K562 (cell line): ENCODE results near the gene TP73.

Experiments
- EZH2 ChIP-seq: IDR thresholded peaks from 2 replicates; pipeline ENCODE4 v1.6.1; 2012; ENCODE audit warnings: low read depth, mild to moderate bottlenecking, inconsistent platforms, low read length, borderline replicate concordance
- FOXK2 ChIP-seq, 2 experiments: fragments of 450-650 bp; IDR thresholded peaks in 1 of 2; conservative IDR thresholded peaks in 1 of 2; 2 replicates each; pipeline ENCODE4 v1.6.1; 2016; ENCODE audit warnings: low read depth in 2 of 2, mild to moderate bottlenecking in 1 of 2
- HMG20A ChIP-seq: fragments of 450-650 bp; formaldehyde crosslinking; conservative IDR thresholded peaks from 2 replicates; pipeline ENCODE4 v1.4.0; 2020; ENCODE audit warnings: mild to moderate bottlenecking, mixed read lengths
- KAT8 ChIP-seq: fragments of 450-650 bp; IDR thresholded peaks from 2 replicates; pipeline ENCODE4 v1.6.1; 2016; ENCODE audit warnings: low read depth, mild to moderate bottlenecking
- MTA1 ChIP-seq: fragments of 450-650 bp; IDR thresholded peaks from 2 replicates; pipeline ENCODE4 v1.6.1; 2017; ENCODE audit warnings: borderline replicate concordance
- RFX5 ChIP-seq: IDR thresholded peaks from 2 replicates; pipeline ENCODE4 v1.6.1; 2011; ENCODE audit warnings: low read depth, mild to moderate bottlenecking, improper control_type of control experiment, low read length
- TF ChIP-seq, protein P1 (sequence below), 2 experiments: fragments of 450-650 bp; formaldehyde crosslinking in 1 of 2; IDR thresholded peaks; 2 replicates each; pipeline versions ENCODE4 v1.4.0 to v1.6.1; 2014 to 2020; ENCODE audit warnings: mild to moderate bottlenecking in 2 of 2, borderline replicate concordance in 1 of 2, low read depth in 1 of 2
- TF ChIP-seq, protein P2 (sequence below), 2 experiments: fragments of 450-650 bp; IDR thresholded peaks; 2 replicates each; pipeline ENCODE4 v1.6.1; 2016; ENCODE audit warnings: mild to moderate bottlenecking in 2 of 2, borderline replicate concordance in 1 of 2, low read depth in 1 of 2, moderate library complexity in 1 of 2
- TF ChIP-seq, protein P3 (sequence below): sonication (generic); formaldehyde crosslinking; IDR thresholded peaks from 2 replicates; pipeline ENCODE4 v1.9.0; 2022; ENCODE audit warnings: mild to moderate bottlenecking, missing genetic modification reagents

DNA sequence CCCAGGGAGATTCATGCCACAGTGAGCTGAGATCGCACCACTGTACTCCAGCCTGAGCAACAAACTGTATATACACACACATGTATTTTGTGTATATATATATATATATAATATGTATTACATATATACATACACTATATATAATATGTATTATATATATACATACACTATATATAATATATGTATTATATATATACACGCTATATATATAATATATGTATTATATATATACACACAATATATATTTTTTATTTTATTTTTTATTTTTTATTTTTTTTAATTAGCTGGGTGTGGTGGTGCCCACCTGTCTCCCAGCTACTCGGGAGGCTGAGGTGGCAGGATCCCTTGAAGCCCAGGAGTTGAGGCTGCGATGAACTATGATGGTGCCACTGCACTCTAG is 9.3 kb downstream of the TP73 start:
- TF ChIP-seq, protein P1, sequence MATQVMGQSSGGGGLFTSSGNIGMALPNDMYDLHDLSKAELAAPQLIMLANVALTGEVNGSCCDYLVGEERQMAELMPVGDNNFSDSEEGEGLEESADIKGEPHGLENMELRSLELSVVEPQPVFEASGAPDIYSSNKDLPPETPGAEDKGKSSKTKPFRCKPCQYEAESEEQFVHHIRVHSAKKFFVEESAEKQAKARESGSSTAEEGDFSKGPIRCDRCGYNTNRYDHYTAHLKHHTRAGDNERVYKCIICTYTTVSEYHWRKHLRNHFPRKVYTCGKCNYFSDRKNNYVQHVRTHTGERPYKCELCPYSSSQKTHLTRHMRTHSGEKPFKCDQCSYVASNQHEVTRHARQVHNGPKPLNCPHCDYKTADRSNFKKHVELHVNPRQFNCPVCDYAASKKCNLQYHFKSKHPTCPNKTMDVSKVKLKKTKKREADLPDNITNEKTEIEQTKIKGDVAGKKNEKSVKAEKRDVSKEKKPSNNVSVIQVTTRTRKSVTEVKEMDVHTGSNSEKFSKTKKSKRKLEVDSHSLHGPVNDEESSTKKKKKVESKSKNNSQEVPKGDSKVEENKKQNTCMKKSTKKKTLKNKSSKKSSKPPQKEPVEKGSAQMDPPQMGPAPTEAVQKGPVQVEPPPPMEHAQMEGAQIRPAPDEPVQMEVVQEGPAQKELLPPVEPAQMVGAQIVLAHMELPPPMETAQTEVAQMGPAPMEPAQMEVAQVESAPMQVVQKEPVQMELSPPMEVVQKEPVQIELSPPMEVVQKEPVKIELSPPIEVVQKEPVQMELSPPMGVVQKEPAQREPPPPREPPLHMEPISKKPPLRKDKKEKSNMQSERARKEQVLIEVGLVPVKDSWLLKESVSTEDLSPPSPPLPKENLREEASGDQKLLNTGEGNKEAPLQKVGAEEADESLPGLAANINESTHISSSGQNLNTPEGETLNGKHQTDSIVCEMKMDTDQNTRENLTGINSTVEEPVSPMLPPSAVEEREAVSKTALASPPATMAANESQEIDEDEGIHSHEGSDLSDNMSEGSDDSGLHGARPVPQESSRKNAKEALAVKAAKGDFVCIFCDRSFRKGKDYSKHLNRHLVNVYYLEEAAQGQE (IDR thresholded peaks at IDR 0.05; ENCODE audit: borderline replicate concordance) = no peak
- TF ChIP-seq, protein P1 (CRISPR knock-in tag; IDR thresholded peaks at IDR 0.05; ENCODE audit: low read depth) = no peak
- TF ChIP-seq FOXK2 (conservative IDR thresholded peaks at IDR 0.05 in 1 of 2, IDR thresholded peaks at IDR 0.05 in 1 of 2; ENCODE audit: low read depth in 2 of 2) (no peak), MTA1 (no peak), RFX5 (no peak), KAT8 (no peak), EZH2 (no peak), HMG20A (CRISPR knock-in tag) (no peak)
- TF ChIP-seq, protein P2, sequence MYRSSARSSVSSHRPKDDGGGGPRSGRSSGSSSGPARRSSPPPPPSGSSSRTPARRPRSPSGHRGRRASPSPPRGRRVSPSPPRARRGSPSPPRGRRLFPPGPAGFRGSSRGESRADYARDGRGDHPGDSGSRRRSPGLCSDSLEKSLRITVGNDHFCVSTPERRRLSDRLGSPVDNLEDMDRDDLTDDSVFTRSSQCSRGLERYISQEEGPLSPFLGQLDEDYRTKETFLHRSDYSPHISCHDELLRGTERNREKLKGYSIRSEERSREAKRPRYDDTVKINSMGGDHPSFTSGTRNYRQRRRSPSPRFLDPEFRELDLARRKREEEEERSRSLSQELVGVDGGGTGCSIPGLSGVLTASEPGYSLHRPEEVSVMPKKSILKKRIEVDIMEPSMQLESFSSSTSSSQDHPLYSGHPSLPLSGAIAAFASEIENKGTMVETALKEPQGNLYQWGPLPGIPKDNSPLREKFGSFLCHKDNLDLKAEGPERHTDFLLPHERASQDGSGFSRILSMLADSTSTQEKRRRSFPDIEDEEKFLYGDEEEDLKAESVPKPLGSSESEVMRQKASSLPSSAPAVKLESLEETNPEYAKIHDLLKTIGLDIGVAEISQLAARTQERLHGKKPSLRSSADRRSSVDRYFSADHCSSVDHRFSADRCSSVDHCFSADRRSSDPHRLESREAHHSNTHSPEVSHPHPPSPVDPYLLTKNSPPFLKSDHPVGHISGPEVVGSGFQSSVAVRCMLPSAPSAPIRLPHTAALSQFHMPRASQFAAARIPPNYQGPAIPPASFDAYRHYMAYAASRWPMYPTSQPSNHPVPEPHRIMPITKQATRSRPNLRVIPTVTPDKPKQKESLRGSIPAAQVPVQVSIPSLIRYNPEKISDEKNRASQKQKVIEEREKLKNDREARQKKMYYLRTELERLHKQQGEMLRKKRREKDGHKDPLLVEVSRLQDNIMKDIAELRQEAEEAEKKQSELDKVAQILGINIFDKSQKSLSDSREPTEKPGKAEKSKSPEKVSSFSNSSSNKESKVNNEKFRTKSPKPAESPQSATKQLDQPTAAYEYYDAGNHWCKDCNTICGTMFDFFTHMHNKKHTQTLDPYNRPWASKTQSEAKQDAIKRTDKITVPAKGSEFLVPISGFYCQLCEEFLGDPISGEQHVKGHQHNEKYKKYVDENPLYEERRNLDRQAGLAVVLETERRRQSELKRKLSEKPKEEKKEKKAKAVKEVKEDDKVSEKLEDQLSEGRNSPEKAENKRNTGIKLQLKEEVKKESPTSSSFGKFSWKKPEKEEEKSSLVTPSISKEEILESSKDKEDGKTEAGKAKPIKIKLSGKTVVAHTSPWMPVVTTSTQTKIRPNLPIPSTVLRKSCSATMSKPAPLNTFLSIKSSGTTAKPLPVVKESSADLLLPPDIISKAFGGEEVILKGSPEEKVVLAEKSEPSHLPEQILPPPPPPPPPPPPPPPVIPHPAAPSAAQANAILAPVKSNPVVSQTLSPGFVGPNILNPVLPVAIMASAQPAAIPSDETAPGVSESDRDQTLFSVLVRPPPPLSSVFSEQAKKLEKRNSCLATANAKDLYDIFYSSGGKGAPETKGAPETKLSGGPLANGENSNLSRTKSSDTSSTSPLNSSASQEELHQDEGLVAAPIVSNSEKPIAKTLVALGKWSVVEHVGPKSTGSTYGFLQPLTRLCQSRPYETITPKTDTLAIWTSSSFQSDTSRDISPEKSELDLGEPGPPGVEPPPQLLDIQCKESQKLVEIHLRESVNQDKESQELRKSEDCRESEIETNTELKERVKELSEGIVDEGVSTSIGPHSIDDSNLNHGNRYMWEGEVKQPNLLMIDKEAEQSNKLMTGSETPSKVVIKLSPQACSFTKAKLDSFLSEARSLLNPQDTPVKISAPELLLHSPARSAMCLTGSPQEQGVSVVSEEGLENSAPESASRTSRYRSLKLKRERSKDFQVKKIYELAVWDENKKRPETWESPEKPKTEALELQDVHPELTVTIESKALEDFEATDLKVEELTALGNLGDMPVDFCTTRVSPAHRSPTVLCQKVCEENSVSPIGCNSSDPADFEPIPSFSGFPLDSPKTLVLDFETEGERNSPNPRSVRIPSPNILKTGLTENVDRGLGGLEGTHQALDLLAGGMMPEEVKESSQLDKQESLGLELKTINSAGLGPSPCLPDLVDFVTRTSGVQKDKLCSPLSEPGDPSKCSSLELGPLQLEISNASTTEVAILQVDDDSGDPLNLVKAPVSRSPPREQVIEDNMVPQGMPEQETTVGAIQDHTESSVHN (IDR thresholded peaks at IDR 0.05; ENCODE audit: borderline replicate concordance in 1 of 2, low read depth in 1 of 2) = no peak
- TF ChIP-seq, protein P3, sequence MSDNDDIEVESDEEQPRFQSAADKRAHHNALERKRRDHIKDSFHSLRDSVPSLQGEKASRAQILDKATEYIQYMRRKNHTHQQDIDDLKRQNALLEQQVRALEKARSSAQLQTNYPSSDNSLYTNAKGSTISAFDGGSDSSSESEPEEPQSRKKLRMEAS (CRISPR knock-in tag) = no peak
